H1 (cell line): ENCODE data around the gene GABRD. TPM values are rescaled to one million over a fixed set of nuclear protein-coding genes. Genes with fewer than 3 reads are reported as not detected.
A peak's percentile ranks its signal among the peaks of the same experiment; 100 is the strongest.

Experiments
- CTCF ChIA-PET: fragments of 300-600 bp; sonication (Branson Sonifier 250); formaldehyde crosslinking; loops from one replicate; lab custom pipeline; 2021; ENCODE audit not compliant: partially characterized antibody; lab: Charles Lee
- POLR2A ChIA-PET: fragments of 300-600 bp; sonication (Branson Sonifier 250); formaldehyde crosslinking; loops from one replicate; lab custom pipeline; 2021; ENCODE audit warnings: inconsistent platforms; ENCODE audit not compliant: partially characterized antibody; lab: Charles Lee
- DNase-seq, 2 experiments: peaks; one replicate each; pipeline versions ENCODE4 v3.0.0 to v3.0.0-alpha.2; 2010 to 2022; ENCODE audit warnings: low spot score in 2 of 2, low read depth in 1 of 2, mixed read lengths in 1 of 2
- FAIRE-seq: peaks from 2 replicates; lab custom pipeline; 2011; peaks lifted over from hg19 to GRCh38; lab: Jason Lieb, UNC
- H2AFZ ChIP-seq: 2 replicates; pipeline ENCODE4 v1.8.1; 2012; ENCODE audit warnings: low read length, inconsistent platforms
- H2AK5ac ChIP-seq: 2 replicates; pipeline ENCODE4 v1.6.1; 2013; ENCODE audit warnings: low read depth, low read length
- H2BK120ac ChIP-seq: replicated peaks from 2 replicates; pipeline ENCODE3; 2013; ENCODE audit warnings: low read depth, low read length, inconsistent platforms
- H2BK12ac ChIP-seq: 2 replicates; pipeline ENCODE4 v1.6.1; 2013; ENCODE audit warnings: low read depth, low read length
- H2BK15ac ChIP-seq: 2 replicates; pipeline ENCODE4 v1.6.1; 2013; ENCODE audit warnings: low read length
- H2BK20ac ChIP-seq: 2 replicates; pipeline ENCODE4 v1.6.1; 2013; ENCODE audit warnings: low read length
- H2BK5ac ChIP-seq: 2 replicates; pipeline ENCODE4 v1.6.1; 2013; ENCODE audit warnings: low read depth, low read length
- H3K14ac ChIP-seq: 2 replicates; pipeline ENCODE4 v1.6.1; 2013; ENCODE audit warnings: inconsistent platforms; ENCODE audit not compliant: insufficient read length
- H3K18ac ChIP-seq: 2 replicates; pipeline ENCODE4 v1.6.1; 2013; ENCODE audit warnings: low read length; ENCODE audit errors: extremely low read depth
- H3K23ac ChIP-seq: 2 replicates; pipeline ENCODE4 v1.6.1; 2013; ENCODE audit warnings: inconsistent platforms; ENCODE audit not compliant: insufficient read length
- H3K23me2 ChIP-seq: 2 replicates; pipeline ENCODE4 v1.6.1; 2013; ENCODE audit warnings: low read depth, low read length
- H3K27ac ChIP-seq: 2 replicates; pipeline ENCODE4 v1.6.1; 2011; ENCODE audit warnings: low read depth, low read length, inconsistent platforms
- H3K27me3 ChIP-seq, 4 experiments: replicated peaks in 1 of 4; 1 replicate in 1 of 4; 2 replicates in 3 of 4; pipeline versions ENCODE4 v1.6.1 to v1.8.1; 2011 to 2013; ENCODE audit warnings: low read length in 3 of 4, mild to moderate bottlenecking in 3 of 4, inconsistent platforms in 2 of 4, mixed read lengths in 2 of 4, moderate library complexity in 1 of 4; ENCODE audit not compliant: control insufficient read depth in 3 of 4, insufficient read depth in 3 of 4; ENCODE audit errors: extremely low read depth in 1 of 4
- H3K36me3 ChIP-seq, 4 experiments: 2 replicates each; pipeline versions ENCODE4 v1.6.1 to v1.8.1; 2011 to 2013; ENCODE audit warnings: mild to moderate bottlenecking in 4 of 4, low read length in 3 of 4, moderate library complexity in 2 of 4, control low read depth in 1 of 4, inconsistent platforms in 1 of 4; ENCODE audit not compliant: insufficient read depth in 4 of 4, control insufficient read depth in 2 of 4
- H3K4ac ChIP-seq: replicated peaks from 2 replicates; pipeline ENCODE3; 2013; ENCODE audit warnings: low read length, low read depth, mixed read lengths, inconsistent platforms; ENCODE audit not compliant: insufficient read length
- H3K4me1 ChIP-seq, 4 experiments: replicated peaks in 1 of 4; 1 replicate in 1 of 4; 2 replicates in 3 of 4; pipeline versions ENCODE4 v1.6.1 to v1.8.1; 2011 to 2013; ENCODE audit warnings: low read length in 3 of 4, inconsistent platforms in 2 of 4, mixed read lengths in 1 of 4; ENCODE audit not compliant: insufficient read depth in 4 of 4, control insufficient read depth in 3 of 4
- H3K4me2 ChIP-seq, 2 experiments: 2 replicates each; pipeline versions ENCODE4 v1.6.1 to v1.8.1; 2011 to 2013; ENCODE audit warnings: low read depth in 2 of 2, low read length in 2 of 2, control low read depth in 1 of 2, inconsistent platforms in 1 of 2, mild to moderate bottlenecking in 1 of 2; ENCODE audit not compliant: insufficient read depth in 1 of 2
- H3K4me3 ChIP-seq, 4 experiments: fragments of 200-600, 300-600 bp in 1 of 4; sonication (generic), shearing (Covaris generic), sonication (Bioruptor Twin) in 1 of 4; 2 replicates each; pipeline versions ENCODE4 v1.5.1 to v1.8.1; 2011 to 2016; ENCODE audit warnings: low read length in 4 of 4, low read depth in 3 of 4, control low read depth in 2 of 4, inconsistent platforms in 2 of 4, mild to moderate bottlenecking in 2 of 4, mixed read lengths in 1 of 4, moderate library complexity in 1 of 4; ENCODE audit not compliant: insufficient read depth in 2 of 4; ENCODE audit errors: extremely low read depth in 1 of 4
- H3K56ac ChIP-seq: replicated peaks from 2 replicates; pipeline ENCODE3; 2013; ENCODE audit warnings: low read depth, mild to moderate bottlenecking, mixed read lengths, low read length, inconsistent platforms; ENCODE audit not compliant: insufficient read length
- H3K79me1 ChIP-seq: 2 replicates; pipeline ENCODE4 v1.6.1; 2013; ENCODE audit warnings: low read depth, low read length, control low read depth
- H3K79me2 ChIP-seq, 2 experiments: 2 replicates each; pipeline versions ENCODE4 v1.6.1 to v1.8.1; 2012 to 2013; ENCODE audit warnings: low read length in 2 of 2, mild to moderate bottlenecking in 2 of 2, inconsistent platforms in 1 of 2; ENCODE audit not compliant: insufficient read depth in 2 of 2, control insufficient read depth in 1 of 2
- H3K9ac ChIP-seq, 4 experiments: replicated peaks in 1 of 4; 1 replicate in 1 of 4; 2 replicates in 3 of 4; pipeline versions ENCODE4 v1.6.1 to v1.8.1; 2011 to 2013; ENCODE audit warnings: low read depth in 3 of 4, low read length in 3 of 4, control low read depth in 2 of 4, mild to moderate bottlenecking in 2 of 4, moderate library complexity in 2 of 4, inconsistent platforms in 1 of 4; ENCODE audit errors: extremely low read depth in 1 of 4
- H3K9me3 ChIP-seq, 2 experiments: 2 replicates each; pipeline versions ENCODE4 v1.6.1 to v1.8.1; 2012 to 2013; ENCODE audit warnings: mild to moderate bottlenecking in 2 of 2, moderate library complexity in 2 of 2, control low read depth in 1 of 2, inconsistent platforms in 1 of 2, low read depth in 1 of 2, low read length in 1 of 2, mixed read lengths in 1 of 2; ENCODE audit not compliant: insufficient read depth in 2 of 2
- H4K20me1 ChIP-seq, 2 experiments: replicated peaks in 1 of 2; 2 replicates each; pipeline versions ENCODE3 to v1.8.1; 2011 to 2013; ENCODE audit warnings: inconsistent platforms in 2 of 2, low read length in 2 of 2, mild to moderate bottlenecking in 1 of 2; ENCODE audit not compliant: insufficient read depth in 2 of 2, control insufficient read depth in 1 of 2
- H4K5ac ChIP-seq: 2 replicates; pipeline ENCODE4 v1.6.1; 2013; ENCODE audit warnings: low read length, low read depth, mixed read lengths, inconsistent platforms; ENCODE audit not compliant: insufficient read length
- H4K8ac ChIP-seq: 2 replicates; pipeline ENCODE4 v1.8.0; 2013; ENCODE audit warnings: mild to moderate bottlenecking, moderate library complexity, low read length, inconsistent platforms; ENCODE audit not compliant: insufficient read depth; ENCODE audit errors: extremely low read depth
- H4K91ac ChIP-seq: replicated peaks from 2 replicates; pipeline ENCODE3; 2013; ENCODE audit warnings: low read length, mixed read lengths, inconsistent platforms; ENCODE audit not compliant: insufficient read length
- BRCA1 ChIP-seq: IDR thresholded peaks from 2 replicates; pipeline ENCODE4 v1.6.1; 2012; ENCODE audit warnings: low read depth, low read length, improper control_type of control experiment
- CREB1 ChIP-seq: IDR thresholded peaks from 2 replicates; pipeline ENCODE4 v1.6.1; 2012; ENCODE audit warnings: inconsistent platforms
- EGR1 ChIP-seq: IDR thresholded peaks from 2 replicates; pipeline ENCODE4 v1.6.1; 2011; ENCODE audit warnings: low read depth, low read length, borderline replicate concordance
- GTF2F1 ChIP-seq: IDR thresholded peaks from 2 replicates; pipeline ENCODE4 v1.6.1; 2012; ENCODE audit warnings: low read depth, low read length, improper control_type of control experiment, borderline replicate concordance
- KDM5A ChIP-seq: fragments of 200-600 bp; IDR thresholded peaks from 2 replicates; pipeline ENCODE4 v1.7.1; 2012; ENCODE audit warnings: mild to moderate bottlenecking, low read length, inconsistent platforms, mixed read lengths
- RAD21 ChIP-seq, 2 experiments: IDR thresholded peaks in 1 of 2; conservative IDR thresholded peaks in 1 of 2; 2 replicates each; pipeline ENCODE4 v1.6.1; 2011; ENCODE audit warnings: low read depth in 2 of 2, low read length in 2 of 2, improper control_type of control experiment in 1 of 2, inconsistent platforms in 1 of 2, mild to moderate bottlenecking in 1 of 2, moderate library complexity in 1 of 2
- SIRT6 ChIP-seq: IDR thresholded peaks from one replicate; pipeline ENCODE4 v1.7.1; 2012; ENCODE audit warnings: low read length, inconsistent platforms
- SUZ12 ChIP-seq: fragments of 200-600 bp; sonication (generic); IDR thresholded peaks from 2 replicates; pipeline ENCODE4 v1.6.1; 2012; ENCODE audit warnings: mild to moderate bottlenecking, inconsistent platforms, low read length, moderate library complexity, mixed read lengths
- TAF7 ChIP-seq: optimal IDR thresholded peaks from 2 replicates; pipeline ENCODE3; 2011; ENCODE audit warnings: low read depth, mild to moderate bottlenecking, inconsistent platforms, low read length, moderate library complexity, borderline replicate concordance
- WGBS, 2 experiments: shearing (Covaris generic) in 1 of 2; methylation state at CpG; one replicate each; pipeline versions ENCODE4 v1.1.6 to v1.1.7; 2013 to 2015; ENCODE audit warnings: low lambda C conversion rate in 2 of 2, mixed read lengths in 2 of 2, inconsistent platforms in 1 of 2, low coverage in 1 of 2, missing lambda C conversion rate in 1 of 2; ENCODE audit not compliant: insufficient replicate concordance in 2 of 2, insufficient coverage in 1 of 2, insufficient read length in 1 of 2; ENCODE audit errors: extremely low coverage in 1 of 2, missing lambda C conversion rate in 1 of 2; 5-methylcytosine and 5-hydroxymethylcytosine counted together
- polyA plus RNA-seq, 7 experiments: library from polyadenylated mRNA; depleted of rRNA in 3 of 7; stranded (reverse) in 5 of 7; unstranded in 2 of 7; fragments of >200 nt in 5 of 7; fragments of 200-250 nt in 2 of 7; gene quantifications; 1 replicate in 5 of 7; 2 replicates in 1 of 7; 4 replicates in 1 of 7; pipeline versions ENCODE4 v1.2.1 to v1.2.3, GENCODE V29; 2011 to 2013; ENCODE audit warnings: missing spikeins in 2 of 7, mixed read lengths in 2 of 7
- total RNA-seq: library from RNA; stranded (reverse); fragmentation: NEBNext Ultra II Directional; extraction: Animal tissue kit (Norgen Biotek cat#: 25700); gene quantifications from 2 replicates; pipeline ENCODE4 v1.2.1, GENCODE V29; 2021
- TF ChIP-seq, protein P1 (sequence below): IDR thresholded peaks from 2 replicates; pipeline ENCODE4 v1.6.1; 2011; ENCODE audit warnings: low read depth, mild to moderate bottlenecking, low read length; ENCODE audit not compliant: insufficient read depth
- TF ChIP-seq, protein P2 (sequence below), 3 experiments: IDR thresholded peaks; 1 replicate in 2 of 3; 2 replicates in 1 of 3; pipeline versions ENCODE4 v1.5.1 to v1.6.1; 2011; ENCODE audit warnings: low read length in 3 of 3, mild to moderate bottlenecking in 3 of 3, inconsistent platforms in 2 of 3, low read depth in 1 of 3, moderate library complexity in 1 of 3; ENCODE audit not compliant: insufficient read depth in 1 of 3; ENCODE audit errors: control extremely low read depth in 1 of 3

The GABRD gene
- total and polyA plus RNA-seq, 2 of the 8 experiments (the other 6 are each of a cell fraction or from before 2014, with no cell fraction given) = 1.8 to 3.0 TPM

GRCh38 chr1:2054560-2054959 is 35.4 kb downstream of the GABRD start:
- Histone ChIP-seq H3K23ac (no peak overlapping the region), H3K14ac (no peak overlapping the region), H4K91ac (no peak overlapping the region), H2BK120ac (no peak overlapping the region), H2BK5ac (no peak overlapping the region), H2AFZ (no peak overlapping the region), H3K4me1 (peaks cover 0 to 2% (median 1%) of the 10 kb centered on the region in 4 experiments; a peak in 3 of 7 replicates), H2BK15ac (no peak overlapping the region), H3K27ac (no peak overlapping the region), H4K20me1 (peaks cover 11 to 19% of the 10 kb centered on the region in 2 experiments), H3K79me1 (peaks cover 13% of the 10 kb centered on the region), H4K5ac (no peak overlapping the region), H3K4ac (no peak overlapping the region), H3K4me3 (no peak overlapping the region), H4K8ac (no peak overlapping the region), H3K9me3 (no peaks in the 10 kb centered on the region), H2AK5ac (no peak overlapping the region), H3K4me2 (no peak overlapping the region), H3K36me3 (peaks cover 3 to 18% (median 11%) of the 10 kb centered on the region in 4 experiments; a peak in 5 of 8 replicates), H3K23me2 (peaks cover 8% of the 10 kb centered on the region), H2BK12ac (no peak overlapping the region), H3K18ac (no peak overlapping the region), H3K27me3 (no peaks in the 10 kb centered on the region), H3K9ac (no peak overlapping the region), H3K56ac (no peak overlapping the region), H2BK20ac (no peak overlapping the region), H3K79me2 (peaks cover 0 to 26% of the 10 kb centered on the region in 2 experiments; a peak in 2 of 4 replicates)
- WGBS, 2 experiments = 84% methylated on average over 22 of the region's 22 CpGs; no CpG with 5 or more reads in 1 of the 2 experiments
- CTCF ChIA-PET = interaction anchor here (0.6 to 2.8 kb wide), 6 partner anchors 9 to 153 kb away, joined by 3 to 15 read pairs (median 3); no protein-coding TSS in a partner anchor
- FAIRE-seq = no peak
- no peak for DNase-seq
- POLR2A ChIA-PET = no interaction called here
- no peak for TF ChIP-seq GTF2F1
- TF ChIP-seq KDM5A = no peak
- TF ChIP-seq CREB1 = no peak
- TF ChIP-seq, protein P1, sequence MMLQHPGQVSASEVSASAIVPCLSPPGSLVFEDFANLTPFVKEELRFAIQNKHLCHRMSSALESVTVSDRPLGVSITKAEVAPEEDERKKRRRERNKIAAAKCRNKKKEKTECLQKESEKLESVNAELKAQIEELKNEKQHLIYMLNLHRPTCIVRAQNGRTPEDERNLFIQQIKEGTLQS = no peak
- no peak for TF ChIP-seq EGR1
- no peak for TF ChIP-seq SUZ12
- TF ChIP-seq BRCA1 = no peak
- TF ChIP-seq RAD21 (IDR thresholded peaks at IDR 0.05 in 1 of 2, conservative IDR thresholded peaks at IDR 0.05 in 1 of 2; ENCODE audit: low read depth in 2 of 2, low read length in 2 of 2) = peak in 1 of 2 experiments; percentile 5; a peak in 2 of 4 replicates
- TF ChIP-seq SIRT6 = no peak
- TF ChIP-seq TAF7 = no peak
- TF ChIP-seq, protein P2, sequence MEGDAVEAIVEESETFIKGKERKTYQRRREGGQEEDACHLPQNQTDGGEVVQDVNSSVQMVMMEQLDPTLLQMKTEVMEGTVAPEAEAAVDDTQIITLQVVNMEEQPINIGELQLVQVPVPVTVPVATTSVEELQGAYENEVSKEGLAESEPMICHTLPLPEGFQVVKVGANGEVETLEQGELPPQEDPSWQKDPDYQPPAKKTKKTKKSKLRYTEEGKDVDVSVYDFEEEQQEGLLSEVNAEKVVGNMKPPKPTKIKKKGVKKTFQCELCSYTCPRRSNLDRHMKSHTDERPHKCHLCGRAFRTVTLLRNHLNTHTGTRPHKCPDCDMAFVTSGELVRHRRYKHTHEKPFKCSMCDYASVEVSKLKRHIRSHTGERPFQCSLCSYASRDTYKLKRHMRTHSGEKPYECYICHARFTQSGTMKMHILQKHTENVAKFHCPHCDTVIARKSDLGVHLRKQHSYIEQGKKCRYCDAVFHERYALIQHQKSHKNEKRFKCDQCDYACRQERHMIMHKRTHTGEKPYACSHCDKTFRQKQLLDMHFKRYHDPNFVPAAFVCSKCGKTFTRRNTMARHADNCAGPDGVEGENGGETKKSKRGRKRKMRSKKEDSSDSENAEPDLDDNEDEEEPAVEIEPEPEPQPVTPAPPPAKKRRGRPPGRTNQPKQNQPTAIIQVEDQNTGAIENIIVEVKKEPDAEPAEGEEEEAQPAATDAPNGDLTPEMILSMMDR (IDR thresholded peaks at IDR 0.05; ENCODE audit: control extremely low read depth in 1 of 3, insufficient read depth in 1 of 3, low read depth in 1 of 3, low read length in 3 of 3) = peak in 2 of 3 experiments; percentile 8 to 12; a peak in 2 of 4 replicates
